GM12878 (cell line): ENCODE data around the gene MGAT2. TPM values are rescaled to one million over a fixed set of nuclear protein-coding genes. Genes with fewer than 3 reads are reported as not detected.

ENCODE experiments used
- CREM ChIP-seq: IDR thresholded peaks from 2 replicates; pipeline ENCODE4 v1.6.1; 2014; ENCODE audit warnings: antibody characterized with exemption, low read depth
- E2F4 ChIP-seq: IDR thresholded peaks from 2 replicates; pipeline ENCODE4 v1.6.1; 2012; ENCODE audit warnings: low read depth, low read length, improper control_type of control experiment
- IKZF1 ChIP-seq: fragments of 450-650 bp; conservative IDR thresholded peaks from 2 replicates; pipeline ENCODE4 v1.6.1; 2017; ENCODE audit warnings: antibody characterized with exemption, mild to moderate bottlenecking
- KAT2A ChIP-seq: conservative IDR thresholded peaks from 2 replicates; pipeline ENCODE4 v1.6.1; 2011; ENCODE audit warnings: low read depth, low read length; ENCODE audit not compliant: control insufficient read depth
- LARP7 ChIP-seq: fragments of 450-650 bp; IDR thresholded peaks from 2 replicates; pipeline ENCODE4 v1.6.1; 2017; ENCODE audit warnings: mild to moderate bottlenecking
- POLR2A ChIP-seq: IDR thresholded peaks from 2 replicates; pipeline ENCODE4 v1.6.1; 2011; ENCODE audit warnings: low read depth, mild to moderate bottlenecking, low read length
- POLR2AphosphoS5 ChIP-seq: IDR thresholded peaks from 2 replicates; pipeline ENCODE4 v1.6.1; 2011; ENCODE audit warnings: mild to moderate bottlenecking, low read length, inconsistent platforms
- PRDM15 ChIP-seq: fragments of 450-650 bp; formaldehyde crosslinking; IDR thresholded peaks from 2 replicates; pipeline ENCODE4 v1.4.0; 2020; ENCODE audit warnings: mild to moderate bottlenecking, moderate library complexity
- RCOR1 ChIP-seq: conservative IDR thresholded peaks from 2 replicates; pipeline ENCODE4 v1.6.1; 2012; ENCODE audit warnings: low read depth, low read length, improper control_type of control experiment
- SMARCA5 ChIP-seq: fragments of 450-650 bp; IDR thresholded peaks from 2 replicates; pipeline ENCODE4 v1.6.1; 2017; ENCODE audit warnings: mild to moderate bottlenecking
- SMC3 ChIP-seq: IDR thresholded peaks from 2 replicates; pipeline ENCODE4 v1.6.1; 2011; ENCODE audit warnings: low read length, improper control_type of control experiment, borderline replicate concordance
- SP1 ChIP-seq: IDR thresholded peaks from one replicate; pipeline ENCODE4 v1.6.1; 2011; ENCODE audit warnings: low read depth, low read length
- TCF3 ChIP-seq: IDR thresholded peaks from 2 replicates; pipeline ENCODE4 v1.6.1; 2012; ENCODE audit warnings: low read depth, mild to moderate bottlenecking, low read length, borderline replicate concordance; ENCODE audit not compliant: insufficient read depth
- USF2 ChIP-seq: IDR thresholded peaks from 2 replicates; pipeline ENCODE4 v1.6.1; 2011; ENCODE audit warnings: low read depth, low read length, improper control_type of control experiment, borderline replicate concordance
- ZBTB11 ChIP-seq: fragments of 450-650 bp; formaldehyde crosslinking; IDR thresholded peaks from 2 replicates; pipeline ENCODE4 v1.5.0; 2022; ENCODE audit warnings: mild to moderate bottlenecking, missing genetic modification characterization
- ZNF592 ChIP-seq: fragments of 450-650 bp; IDR thresholded peaks from 2 replicates; pipeline ENCODE4 v1.6.1; 2017; ENCODE audit warnings: mild to moderate bottlenecking, moderate library complexity
- polyA plus RNA-seq, 11 experiments: library from polyadenylated mRNA; depleted of rRNA in 4 of 11; unstranded in 6 of 11; stranded (reverse) in 5 of 11; fragments of >200 nt; fragmentation: Nextera tagmentation in 4 of 11; fragmentation: Illumina TruSeq in 1 of 11; extraction: Ambion mirVana in 4 of 11; extraction: Trizol in 1 of 11; gene quantifications; 1 replicate in 1 of 11; 2 replicates in 10 of 11; pipeline versions ENCODE4 v1.2.1 to v1.2.3, GENCODE V29; 2011 to 2016; ENCODE audit warnings: inconsistent platforms in 2 of 11, missing spikeins in 2 of 11, low read depth in 1 of 11
- total RNA-seq, 4 experiments: library from RNA; depleted of rRNA in 3 of 4; stranded (reverse); fragments of >200 nt in 3 of 4; fragmentation: Illumina TruSeq in 1 of 4; extraction: Trizol in 1 of 4; gene quantifications; 2 replicates each; pipeline versions ENCODE4 v1.2.1 to v1.2.3, GENCODE V29; 2013 to 2021

Gene MGAT2
- total and polyA plus RNA-seq, 10 of the 15 experiments (the other 5 are each of a cell fraction or from before 2014, with no cell fraction given) = 0.03 to 51.8 (median 38.0) TPM; not detected in 1

GRCh38 chr14:49620182-49621113 lies at the start of gene MGAT2, which contains the start of gene RPL36AL (continued):
- TF ChIP-seq ZBTB11 (CRISPR knock-in tag) (no peak), SP1 (peak; percentile 93), USF2 (peak; percentile 54), SMC3 (no peak), RCOR1 (peak; percentile 17; the same call in 1 of the 2 replicates), PRDM15 (no peak), E2F4 (no peak), CREM (peak; percentile 61), ZNF592 (no peak), TCF3 (peak; percentile 40; the same call in 1 of the 2 replicates), SMARCA5 (peak; percentile 63), IKZF1 (peak; percentile 82; the same call in 1 of the 2 replicates), LARP7 (peak; percentile 69), POLR2AphosphoS5 (peak; percentile 99), POLR2A (peak; percentile 99), KAT2A (no peak)
